GM21367 (cell line): ENCODE measurements around the gene CD53.

ENCODE experiments used
- ATAC-seq: cut with Tn5 transposase; IDR thresholded peaks from one replicate; pipeline ENCODE4 v1.9.1; 2021; ENCODE audit not compliant: unreplicated experiment

CD53 gene

DNA sequence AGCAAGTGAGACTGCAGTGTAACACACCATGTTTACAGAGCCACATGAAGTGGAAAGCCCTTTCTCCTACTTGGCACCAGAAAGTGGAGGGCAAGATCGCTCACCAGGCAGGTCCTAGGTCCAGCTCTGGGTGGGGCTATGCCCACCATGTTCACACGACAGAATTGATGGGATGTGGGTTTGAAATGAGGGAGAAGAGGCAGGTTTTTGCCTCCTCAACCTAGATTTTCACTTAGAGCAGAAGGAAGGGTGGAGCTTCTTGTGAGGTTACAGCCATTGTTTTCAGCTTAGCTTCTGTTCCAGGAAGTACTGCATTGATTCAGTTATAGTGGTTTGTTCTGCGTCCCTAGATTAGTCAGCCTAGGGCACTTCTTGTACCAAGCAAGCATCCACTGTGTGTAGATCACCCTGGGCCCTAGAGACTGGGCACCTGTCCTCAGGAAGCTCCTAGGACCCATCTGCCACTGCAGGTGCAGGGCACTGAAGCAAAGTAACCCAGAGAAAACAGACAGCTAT lies 2.3 kb downstream of the CD53 start:
- ATAC-seq, result peak; percentile 26

DNA sequence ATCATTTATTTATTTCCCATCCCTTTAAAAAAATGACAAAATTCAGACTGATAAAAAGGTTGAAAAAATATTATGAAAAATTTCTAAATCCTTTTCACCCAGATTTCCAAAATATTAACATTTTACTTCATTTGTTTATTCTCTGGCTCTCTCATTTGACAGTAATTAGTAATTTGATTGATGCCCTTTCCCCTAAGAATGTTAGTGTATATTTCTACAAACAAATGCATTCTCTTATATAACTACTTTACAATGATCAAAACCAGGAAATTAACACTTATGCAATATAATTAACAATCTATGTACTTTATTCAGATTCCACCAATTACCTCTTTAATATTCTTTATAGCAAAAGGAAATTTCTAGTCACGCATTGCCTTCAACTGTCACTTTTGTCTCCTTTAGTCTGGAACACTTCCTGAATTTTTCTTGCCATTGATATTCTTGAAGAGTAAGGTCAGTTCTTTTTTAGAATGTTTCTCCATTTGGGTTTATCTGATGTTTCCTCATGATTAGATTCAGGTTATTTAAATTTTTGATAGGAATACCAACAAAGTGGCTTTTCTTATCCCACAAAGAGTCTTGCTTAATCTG lies 3.9 kb downstream of the CD53 start:
- no peak for ATAC-seq

DNA sequence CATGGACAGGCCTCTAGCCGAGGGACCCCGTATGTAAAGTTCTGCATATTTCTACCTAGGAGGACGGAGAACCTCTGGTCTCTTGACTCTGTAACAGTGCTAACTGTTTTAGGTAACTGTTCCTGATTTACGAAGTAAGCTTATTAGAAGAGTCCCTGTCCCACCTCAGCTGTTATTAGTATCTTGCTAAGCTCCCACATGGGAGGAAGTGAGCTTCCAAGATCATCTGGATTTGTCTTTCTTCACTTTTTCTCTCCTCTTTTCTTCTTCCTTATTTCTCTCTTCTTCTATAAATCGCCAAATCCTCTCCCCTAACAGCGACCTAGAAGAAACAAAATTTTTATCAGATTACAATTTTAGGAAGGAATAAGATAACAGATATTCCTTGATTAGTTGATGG lies 4.4 kb downstream of the CD53 start:
- no peak for ATAC-seq

DNA sequence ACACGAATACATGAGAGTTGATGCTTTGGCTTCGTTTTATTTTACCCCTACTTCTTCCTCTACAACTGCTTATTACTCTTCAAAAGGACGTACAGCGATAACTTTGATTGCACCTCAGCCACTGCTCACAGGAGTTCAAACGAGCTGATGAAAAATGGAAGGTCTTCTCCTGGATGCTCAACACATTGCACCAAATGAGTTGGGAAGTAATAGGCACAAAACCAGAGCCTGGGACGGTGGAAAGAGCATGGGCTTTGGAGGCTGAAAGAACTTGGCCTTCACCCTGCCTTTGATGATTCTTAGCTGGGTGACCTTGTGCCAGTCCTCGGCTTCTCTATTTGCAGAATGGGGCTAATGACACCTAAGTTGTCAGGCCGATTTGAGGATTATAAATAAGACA lies 4.8 kb downstream of the CD53 start:
- ATAC-seq, result no peak

DNA sequence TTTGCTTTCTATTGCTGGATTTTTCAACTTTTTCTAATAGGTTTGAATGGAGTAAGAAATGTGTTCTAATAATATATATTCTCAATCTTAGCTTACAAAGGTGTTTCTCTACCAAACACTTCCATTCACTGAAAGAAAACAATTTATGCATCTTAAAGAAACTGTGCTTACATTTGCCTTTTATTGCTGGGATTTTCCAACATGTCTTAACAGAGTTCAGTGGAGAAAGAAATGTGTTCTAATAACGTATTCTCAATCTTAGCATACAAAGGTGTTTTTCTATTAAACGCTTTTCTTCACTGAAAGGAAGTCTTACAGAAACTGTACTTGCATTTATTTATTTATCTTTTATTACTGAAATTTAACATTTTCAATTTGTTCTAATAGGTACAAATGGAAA lies 5.6 kb downstream of the CD53 start:
- ATAC-seq, result no peak

DNA sequence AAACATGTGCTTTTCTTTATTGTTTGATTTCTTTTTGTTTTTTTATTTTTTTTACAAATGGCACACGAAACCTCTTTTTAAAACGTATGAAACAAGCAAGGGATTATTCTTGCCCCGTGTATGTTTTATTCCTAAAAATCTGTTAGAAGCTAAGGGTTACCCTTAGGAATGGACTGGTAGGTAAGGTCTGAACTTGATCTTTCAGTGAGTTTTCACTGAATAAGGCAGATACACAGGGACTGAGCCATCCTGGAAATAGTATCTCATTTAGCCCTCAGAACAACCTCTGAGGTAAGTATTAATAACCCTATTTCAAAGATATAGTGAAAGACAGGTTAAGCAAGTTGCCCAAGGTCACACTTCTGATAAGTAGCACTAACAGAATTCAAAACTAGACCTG lies 6.0 kb downstream of the CD53 start:
- ATAC-seq, result no peak

DNA sequence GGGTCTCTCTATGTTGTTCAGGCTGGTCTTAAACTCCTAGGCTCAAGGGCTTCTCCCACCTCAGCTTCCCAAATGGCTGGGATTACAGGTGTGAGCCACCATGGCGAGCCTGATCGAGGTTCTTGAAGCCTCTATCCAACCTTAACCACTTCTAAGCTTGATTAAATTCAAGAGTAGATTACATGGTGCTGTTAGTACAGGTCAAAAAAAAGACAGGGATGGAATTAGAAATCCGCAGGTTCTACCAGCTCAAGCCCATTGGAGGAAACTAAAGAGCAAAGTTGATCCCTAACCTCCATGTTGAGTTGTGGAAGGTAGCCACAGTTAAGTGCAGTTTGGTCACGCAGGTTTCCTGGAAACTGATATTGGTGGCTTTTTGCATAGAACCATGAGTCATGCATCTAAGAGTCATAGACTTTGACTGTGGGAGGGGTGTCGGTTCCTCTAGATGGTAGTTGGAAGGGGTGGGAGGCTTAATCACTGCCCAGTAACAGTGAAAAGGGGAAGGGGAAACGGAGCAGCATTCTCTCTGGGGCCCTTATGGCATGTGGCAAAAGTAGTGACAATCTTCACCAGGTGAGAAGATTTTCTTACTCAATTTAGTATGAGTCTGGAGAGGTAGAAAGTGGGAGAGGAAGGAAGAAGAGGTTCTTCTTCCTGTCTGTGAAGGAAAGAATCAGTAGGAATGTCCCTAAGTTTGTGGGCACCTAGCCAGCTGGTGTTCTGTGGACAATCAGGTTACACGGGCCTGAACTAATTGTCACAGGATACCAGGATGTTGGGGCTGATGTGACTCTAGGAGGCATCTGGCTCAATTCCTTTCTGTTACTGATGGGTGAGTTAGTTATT lies 7.0 kb downstream of the CD53 start:
- peak; percentile 46 for ATAC-seq

DNA sequence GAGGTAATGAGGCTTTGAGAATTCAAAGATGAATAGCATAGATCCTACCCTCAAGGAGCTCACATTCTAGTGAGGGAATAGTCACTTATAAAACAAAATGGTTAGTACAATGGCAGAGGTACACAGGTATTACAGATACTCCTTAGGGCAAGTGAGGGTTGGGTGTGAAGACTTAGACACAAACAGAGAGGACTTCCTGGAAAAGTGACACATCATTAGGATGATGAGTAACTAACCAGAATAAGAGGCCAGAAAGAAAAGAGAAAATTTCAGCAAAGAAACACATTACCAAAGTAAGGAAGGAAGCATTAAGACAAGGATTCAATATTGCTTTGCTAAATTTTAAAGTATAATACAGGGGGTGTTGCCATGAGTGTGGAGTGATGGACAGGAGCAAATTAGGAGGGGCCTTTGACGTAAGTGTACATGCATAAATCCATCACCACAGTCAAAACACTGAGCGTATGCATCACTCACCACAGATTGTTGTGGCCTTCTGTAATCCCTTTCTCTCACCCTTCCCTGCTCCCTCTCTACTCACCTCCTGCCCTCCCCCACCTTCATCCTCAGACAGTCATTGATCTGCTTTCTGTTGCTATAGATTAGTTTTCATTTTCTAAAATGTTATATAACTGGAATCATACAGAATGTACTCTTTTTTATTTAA lies 7.9 kb downstream of the CD53 start:
- no peak for ATAC-seq

DNA sequence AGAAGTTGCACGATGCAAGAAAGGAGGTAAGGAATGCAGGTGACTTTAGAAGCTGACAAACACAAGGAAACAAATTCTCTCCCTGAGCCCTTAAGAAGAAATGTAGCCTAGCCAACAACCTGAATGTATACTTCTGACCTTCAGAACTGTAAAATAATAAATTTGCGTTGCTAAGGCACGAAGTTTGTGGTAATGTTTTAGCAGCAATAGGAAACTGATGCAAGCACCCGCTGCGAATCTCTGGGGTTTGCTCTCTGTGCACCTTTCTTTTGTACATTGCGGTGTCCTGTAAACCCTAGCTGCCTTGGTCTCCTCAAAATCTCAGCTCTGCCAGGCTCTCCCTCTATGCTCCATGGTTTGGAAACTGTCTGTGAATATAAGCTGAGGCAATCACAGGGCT lies 15.1 kb downstream of the CD53 start:
- ATAC-seq, result no peak

DNA sequence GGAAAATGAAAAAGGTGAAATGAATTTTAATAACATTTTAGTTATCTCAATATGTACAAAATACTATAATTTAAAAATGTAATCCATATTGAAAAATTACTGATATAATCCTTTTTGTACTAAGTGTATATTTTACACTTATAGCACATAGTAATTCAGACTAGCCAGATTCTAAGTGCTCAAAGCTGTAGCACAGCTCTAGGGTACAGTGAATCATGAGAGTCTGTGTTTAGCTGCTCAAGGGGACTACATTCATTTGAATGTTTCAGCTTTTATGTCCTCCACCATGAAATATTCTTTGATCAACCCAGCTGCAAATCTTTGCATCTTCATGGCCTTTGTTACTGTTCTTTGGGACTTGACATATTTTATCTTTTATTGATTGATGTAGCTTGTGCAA lies 15.7 kb downstream of the CD53 start:
- no peak for ATAC-seq

DNA sequence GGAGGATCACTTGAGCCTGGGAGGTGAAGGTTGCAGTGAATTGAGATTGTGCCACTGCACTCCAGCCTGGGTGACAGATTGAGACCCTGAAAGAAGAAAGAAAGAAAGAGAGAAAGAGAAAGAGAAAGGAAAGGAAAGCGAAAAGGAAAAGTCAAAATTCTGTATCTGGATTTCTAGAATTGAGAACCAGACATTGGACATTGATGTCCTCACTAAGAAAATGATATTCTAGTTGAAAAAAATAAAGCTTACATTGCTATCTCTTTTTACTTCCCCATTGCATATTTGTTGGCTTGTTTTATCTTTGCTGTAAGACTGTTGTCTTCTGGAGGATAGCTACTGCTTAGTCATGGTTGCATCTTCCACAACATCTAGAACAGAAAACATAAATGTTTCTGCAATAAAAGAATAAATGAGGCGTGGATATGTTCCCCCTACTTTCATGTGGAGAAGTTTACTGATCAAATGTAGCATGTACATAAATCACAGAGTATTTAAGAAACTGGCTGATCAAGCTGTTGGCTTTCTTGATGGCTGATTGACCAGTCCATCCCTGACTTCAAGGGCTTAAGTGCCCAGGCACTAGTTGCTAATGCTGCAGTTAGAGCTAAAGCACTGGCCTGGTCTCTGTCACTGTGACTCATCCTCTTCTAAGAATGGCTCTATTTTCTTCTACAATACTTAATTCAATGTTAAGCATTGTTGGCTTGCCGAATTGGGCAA lies 17.7 kb downstream of the CD53 start:
- no peak for ATAC-seq

DNA sequence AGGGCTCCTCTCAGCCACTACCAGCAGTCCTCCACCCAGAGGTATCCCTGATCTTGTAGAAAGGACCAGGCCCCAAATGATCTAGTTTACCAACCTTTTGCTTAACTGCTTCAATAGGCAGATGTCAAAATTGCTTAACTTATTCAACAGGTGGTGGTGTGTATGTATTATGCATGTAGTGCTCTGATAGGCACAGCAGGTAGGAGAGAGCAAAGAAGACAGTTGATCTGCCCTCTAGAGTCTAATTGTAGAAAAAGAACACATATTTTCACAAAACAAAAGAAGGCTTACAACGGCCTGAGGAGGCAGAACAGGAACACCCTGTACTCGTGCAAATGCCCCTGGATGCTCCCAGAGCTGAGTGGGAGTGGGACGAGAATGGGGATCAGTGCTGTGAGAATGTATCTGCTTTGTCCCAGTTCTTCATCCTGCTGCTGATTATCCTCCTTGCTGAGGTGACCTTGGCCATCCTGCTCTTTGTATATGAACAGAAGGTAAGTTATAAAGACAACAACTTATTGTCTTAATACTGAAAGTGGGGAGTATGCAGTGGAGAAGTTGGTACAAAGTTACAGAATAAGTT lies 21.1 kb downstream of the CD53 start:
- ATAC-seq, result no peak

DNA sequence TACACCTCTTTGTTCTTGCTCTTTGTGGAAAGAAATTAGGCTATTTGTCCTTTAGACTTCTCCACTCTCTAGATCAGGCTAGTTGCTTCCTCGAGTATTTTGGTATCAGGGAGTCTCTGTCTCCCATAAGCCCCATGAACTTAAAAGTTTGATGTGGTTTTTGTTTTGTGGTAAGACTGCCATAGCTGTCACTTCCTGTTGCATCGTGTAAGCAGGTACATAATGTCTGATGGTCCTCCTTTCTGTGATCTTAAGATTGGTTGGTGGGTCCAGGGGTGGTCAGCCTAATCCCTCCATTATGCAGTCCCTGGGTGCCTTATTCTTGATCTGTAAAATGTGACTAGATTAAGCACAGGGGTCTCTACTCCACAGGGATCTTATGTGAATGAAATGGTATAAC lies 23.1 kb downstream of the CD53 start:
- ATAC-seq, result no peak

DNA sequence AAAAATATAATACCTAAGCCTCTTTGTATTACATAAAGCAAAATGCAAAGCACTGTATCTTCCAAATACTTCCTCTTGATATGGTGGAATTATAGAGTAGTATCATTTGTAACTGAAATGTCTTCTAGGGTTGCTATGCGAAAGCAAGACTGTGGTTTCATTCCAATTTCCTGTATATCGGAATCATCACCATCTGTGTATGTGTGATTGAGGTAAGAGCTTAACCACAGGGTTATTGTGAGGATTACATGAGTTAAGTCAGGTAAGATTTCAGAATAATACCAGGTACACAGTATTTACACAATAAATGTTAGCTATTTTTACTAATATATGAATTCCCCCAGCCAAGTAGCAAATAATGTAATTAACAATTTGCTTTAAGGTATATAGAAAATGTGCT lies 24.7 kb downstream of the CD53 start:
- ATAC-seq, result no peak

DNA sequence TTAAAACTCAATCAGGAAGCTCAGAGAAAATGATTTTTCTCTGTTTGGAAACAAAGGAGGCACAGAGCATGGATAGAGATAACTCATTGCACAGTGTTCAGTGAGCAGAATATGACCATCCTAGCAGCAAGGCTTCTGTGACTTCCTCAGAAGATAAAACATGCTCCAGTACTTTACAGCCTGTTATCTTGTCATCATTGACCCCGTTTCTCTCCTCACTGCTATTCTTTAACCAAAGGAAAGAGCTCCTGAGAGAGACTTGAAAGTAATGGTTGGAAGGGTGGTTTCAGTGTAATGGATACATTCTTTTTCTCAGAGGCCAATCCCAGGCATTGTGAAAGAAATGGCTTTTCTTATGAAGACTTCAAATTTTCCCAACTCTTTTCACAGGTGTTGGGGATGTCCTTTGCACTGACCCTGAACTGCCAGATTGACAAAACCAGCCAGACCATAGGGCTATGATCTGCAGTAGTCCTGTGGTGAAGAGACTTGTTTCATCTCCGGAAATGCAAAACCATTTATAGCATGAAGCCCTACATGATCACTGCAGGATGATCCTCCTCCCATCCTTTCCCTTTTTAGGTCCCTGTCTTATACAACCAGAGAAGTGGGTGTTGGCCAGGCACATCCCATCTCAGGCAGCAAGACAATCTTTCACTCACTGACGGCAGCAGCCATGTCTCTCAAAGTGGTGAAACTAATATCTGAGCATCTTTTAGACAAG lies 25.9 kb downstream of the CD53 start:
- no peak for ATAC-seq

DNA sequence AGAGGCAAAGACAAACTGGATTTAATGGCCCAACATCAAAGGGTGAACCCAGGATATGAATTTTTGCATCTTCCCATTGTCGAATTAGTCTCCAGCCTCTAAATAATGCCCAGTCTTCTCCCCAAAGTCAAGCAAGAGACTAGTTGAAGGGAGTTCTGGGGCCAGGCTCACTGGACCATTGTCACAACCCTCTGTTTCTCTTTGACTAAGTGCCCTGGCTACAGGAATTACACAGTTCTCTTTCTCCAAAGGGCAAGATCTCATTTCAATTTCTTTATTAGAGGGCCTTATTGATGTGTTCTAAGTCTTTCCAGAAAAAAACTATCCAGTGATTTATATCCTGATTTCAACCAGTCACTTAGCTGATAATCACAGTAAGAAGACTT lies 26.5 kb downstream of the CD53 start:
- no peak for ATAC-seq

DNA sequence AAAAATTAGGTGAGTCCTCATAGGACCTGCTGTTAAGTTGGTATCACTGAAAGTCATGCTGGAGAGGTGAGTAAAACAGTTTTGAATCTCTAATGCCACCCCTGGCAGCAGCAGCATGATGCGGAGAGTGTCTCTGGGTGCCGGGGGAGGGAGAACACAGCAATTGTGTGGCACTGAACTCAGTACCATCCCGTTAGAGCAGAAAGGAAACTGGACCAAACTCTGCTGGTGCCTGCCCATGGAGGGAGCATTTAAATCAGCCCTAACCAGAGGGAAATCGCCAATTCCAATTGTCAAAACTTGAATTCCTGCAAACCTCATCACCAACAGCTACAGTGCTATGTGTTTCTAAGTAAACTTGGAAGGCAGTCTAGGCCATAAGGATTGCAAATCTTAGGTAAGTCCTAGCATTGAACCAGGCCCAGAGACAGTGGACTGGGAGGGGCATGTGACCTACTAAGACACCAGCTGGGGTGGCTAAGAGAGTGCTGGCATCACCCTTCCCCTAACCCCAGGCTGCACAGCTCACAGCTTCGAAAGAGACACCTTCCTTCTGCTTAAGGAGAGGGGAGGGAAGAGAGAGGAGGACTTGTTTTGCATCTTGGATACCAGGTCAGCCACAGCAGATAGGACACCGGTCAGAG lies 30.0 kb downstream of the CD53 start:
- no peak for ATAC-seq

DNA sequence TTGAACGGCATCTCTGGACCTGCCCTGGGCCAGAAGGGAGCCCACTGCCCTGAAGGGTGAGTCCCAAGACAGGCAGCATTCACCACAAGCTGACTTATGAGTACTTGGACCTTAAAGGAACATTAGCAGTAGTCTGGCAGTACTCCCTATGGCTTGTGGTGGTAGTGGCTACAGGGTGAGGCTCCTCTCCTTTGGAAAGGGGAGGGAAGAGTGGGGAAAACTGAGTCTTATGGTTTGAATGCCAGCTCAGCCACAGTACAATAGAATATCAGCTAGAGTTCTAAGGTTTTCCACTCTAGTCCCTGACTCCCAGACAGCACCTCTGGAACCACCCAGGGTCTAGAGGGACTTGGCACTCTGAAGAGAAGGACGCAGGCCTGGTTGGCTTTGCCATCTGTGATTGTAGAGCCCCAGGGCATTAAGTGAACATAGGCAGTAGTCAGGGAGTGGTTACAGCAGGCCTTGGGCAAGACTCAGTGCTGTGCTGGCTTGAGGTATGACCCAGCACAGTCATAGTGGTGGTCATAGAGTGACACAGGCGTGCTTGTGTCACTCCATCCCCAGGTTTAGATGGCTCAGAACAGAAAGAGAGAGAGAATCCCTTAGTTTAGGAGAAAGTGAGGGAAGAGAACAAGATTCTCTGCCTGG lies 31.0 kb downstream of the CD53 start:
- ATAC-seq, result no peak

DNA sequence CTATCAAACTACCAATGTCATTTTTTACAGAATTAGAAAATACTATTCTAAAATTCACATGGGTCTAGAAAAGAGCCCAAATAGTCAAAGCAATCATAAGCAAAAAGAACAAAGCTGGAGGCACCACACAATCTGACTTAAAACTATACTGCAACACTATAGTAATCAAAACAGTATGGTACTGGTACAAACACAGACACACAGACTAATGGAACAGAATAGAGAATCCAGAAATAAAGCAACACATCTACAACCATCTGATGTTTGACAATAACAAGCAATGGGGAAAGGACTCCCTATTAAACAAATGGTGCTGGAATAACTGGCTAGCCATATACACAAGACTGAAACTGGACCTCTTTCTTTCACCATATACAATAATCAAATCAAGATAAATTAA lies 39.8 kb downstream of the CD53 start:
- no peak for ATAC-seq
